NCI-H774 (cell line): ENCODE results near the gene NKPD1.
"Not testable (repeated sequence)": the region's sequence is repeated elsewhere in the genome, so short reads cannot be mapped to it uniquely, and the experiment has no call there.

ENCODE experiments used
- DNase-seq: peaks from one replicate; lab custom pipeline; 2025; lab: John Stamatoyannopoulos, UW

NKPD1 gene

GRCh38 chr19:45139286-45140143 is 21.3 kb downstream of the NKPD1 start:
- no peak for DNase-seq

GRCh38 chr19:45138303-45138751 is 22.5 kb downstream of the NKPD1 start:
- DNase-seq = no peak

DNA sequence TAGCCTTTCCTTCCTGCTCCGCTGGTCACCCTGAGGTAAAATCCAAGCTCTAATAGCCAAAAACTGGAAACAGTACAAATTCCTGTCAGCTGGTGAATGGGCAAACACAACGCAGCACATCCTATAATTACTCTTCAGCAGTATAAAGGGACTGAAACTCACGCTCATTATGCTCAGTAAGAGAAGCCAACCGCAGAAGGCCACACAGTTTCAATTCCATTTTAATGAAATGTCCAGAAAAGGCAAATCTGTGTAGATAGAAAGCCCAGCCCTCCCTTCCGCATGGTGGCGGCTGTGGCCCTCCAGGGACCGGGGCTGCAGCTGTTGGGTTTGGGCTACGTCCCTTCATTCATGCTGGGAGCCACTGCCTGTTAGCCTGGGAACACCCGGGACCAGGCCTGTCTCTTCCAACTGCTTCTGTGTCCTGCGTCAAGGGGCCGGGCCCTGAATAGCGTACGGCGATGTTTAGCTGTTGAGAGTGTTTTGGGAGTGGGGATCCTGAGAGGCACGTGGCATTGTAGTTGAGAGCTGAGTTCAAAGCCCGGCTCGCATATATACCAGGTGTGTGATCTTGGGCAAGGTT is 23.5 kb downstream of the NKPD1 start:
- DNase-seq = no peak

GRCh38 chr19:45136507-45137178 is 24.1 kb downstream of the NKPD1 start:
- DNase-seq = no peak

DNA sequence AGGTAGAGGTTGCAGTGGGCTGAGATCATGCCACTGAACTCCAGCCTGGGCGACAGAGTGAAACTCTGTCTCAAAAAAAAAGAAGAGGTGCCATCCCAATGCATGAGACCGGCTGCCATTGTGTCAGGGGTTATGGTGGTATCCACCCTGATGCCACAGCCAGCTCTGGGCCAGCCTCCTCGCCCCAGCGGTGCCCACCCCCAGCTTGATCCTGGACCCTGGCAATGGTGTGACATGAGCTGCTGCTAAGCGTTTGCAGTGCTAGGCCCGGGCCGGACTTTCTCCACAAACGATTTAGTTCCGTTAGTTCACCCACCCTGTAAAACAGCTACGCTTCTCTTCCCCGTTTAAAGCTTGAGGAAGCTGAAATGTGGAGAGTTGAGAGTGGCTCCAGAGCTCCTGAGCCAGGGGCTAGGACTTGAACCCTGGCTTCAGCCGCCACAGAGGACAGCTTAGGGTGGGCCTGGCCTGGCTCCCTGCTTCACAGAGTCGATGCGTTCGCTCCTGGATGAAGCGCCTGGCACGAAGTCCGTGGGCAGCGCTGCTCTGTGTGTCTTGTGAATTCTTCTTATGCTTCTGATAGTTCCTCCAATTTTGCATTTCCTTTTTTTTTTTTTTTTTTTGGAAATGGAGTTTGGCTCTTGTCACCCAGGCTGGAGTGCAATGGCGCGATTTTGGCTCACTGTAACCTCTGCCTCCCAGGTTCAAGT is 25.5 kb downstream of the NKPD1 start:
- DNase-seq = no peak

DNA sequence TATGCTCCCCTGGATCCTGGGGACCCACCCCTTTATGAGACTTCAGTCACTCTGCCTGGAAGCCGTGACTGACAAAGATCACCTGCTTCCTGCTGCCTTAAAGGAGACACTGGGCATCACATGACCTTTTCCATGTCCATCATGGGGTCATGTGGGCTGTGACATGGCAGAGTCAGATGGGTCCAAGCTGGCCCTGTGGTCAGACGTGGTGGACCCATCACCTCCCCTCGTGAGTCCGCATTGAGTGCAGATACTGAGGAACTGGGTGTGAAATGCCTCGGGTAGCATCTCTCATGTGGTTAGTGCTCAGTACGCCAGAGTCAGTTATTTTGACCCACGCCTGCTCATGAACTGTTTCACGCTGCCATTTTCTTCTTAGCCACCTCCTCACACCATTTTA is 27.1 kb downstream of the NKPD1 start:
- DNase-seq = no peak

- DNase-seq = peak; percentile 86
Measured at GRCh38 chr19:45130888-45131615, 29.7 kb downstream of the NKPD1 start.

GRCh38 chr19:45130236-45130635 is 30.5 kb downstream of the NKPD1 start:
- DNase-seq = no peak

GRCh38 chr19:45128806-45129205 is 32.0 kb downstream of the NKPD1 start:
- no peak for DNase-seq

DNA sequence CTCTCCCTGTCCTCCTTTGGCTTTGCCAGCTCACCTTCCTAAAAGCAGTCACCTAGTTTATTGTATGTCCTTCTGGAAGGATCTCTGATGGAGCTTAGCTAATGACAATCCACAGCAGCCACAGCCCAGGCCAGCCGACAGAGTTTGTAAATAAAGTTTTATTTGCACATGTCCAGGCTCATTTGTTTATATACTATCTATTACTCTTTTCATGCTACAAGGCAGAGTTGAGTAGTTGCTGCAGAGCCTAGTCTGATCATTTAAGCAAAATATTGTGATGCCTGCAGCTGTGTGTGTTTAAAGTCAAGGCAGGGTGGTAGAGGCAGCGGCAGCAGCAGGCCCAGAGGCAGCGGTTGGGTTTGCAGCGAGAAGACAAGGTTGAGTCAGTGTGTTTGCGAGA is 32.6 kb downstream of the NKPD1 start:
- DNase-seq = peak; percentile 19

GRCh38 chr19:45126654-45127053 is 34.1 kb downstream of the NKPD1 start:
- no peak for DNase-seq

DNA sequence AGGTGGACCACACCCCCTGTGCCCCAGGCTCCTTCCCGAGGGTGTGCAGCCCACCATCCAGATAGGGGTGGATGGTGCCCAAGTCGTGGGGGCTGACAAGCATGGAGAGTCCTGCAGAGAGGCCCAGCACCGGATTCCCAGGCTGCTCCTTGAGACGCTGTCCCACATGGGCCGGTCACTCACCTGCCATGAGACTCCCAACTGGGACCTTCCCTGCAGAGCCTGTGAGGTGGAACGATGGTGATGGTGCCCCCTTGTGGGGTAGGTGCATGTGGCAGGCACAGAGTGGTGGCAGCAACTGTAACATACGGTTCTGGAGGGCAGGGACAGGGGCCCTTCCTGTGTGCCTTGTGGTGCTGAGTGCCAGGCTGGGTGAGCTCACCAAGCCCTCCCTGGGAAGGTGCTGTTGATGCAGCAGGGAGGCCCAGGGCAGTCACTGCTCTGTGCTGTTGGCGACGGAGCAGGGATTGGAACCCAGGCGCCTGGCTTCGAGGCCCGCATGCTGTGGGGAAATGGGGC is 34.7 kb downstream of the NKPD1 start:
- peak; percentile 40 for DNase-seq

GRCh38 chr19:45125360-45125759 is 35.4 kb downstream of the NKPD1 start:
- no peak for DNase-seq

GRCh38 chr19:45124021-45124420 is 36.8 kb downstream of the NKPD1 start:
- no peak for DNase-seq

- DNase-seq = no peak
Measured at GRCh38 chr19:45123440-45123850, 37.3 kb downstream of the NKPD1 start.

DNA sequence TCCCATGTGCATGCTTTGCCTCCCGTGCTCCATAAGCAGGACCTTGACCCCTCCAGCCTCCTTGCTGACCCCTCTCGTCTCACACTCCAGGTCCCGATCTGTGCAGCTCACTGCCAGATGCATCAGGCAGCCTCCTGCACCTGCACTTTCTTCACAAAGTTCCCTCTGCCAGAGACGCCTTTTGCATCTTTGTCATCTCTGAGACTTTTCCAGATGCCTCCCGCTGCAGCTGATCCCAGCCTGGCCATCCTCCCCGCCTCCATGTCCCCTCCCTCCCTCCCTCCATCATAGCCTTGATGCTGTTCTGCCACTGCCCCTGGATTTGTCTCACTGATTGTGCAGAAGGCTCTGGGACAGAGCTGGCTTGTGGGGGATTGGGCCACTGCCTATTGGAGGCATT is 38.0 kb downstream of the NKPD1 start:
- no peak for DNase-seq

- no peak for DNase-seq
Measured at GRCh38 chr19:45121827-45122345, 38.9 kb downstream of the NKPD1 start.

DNA sequence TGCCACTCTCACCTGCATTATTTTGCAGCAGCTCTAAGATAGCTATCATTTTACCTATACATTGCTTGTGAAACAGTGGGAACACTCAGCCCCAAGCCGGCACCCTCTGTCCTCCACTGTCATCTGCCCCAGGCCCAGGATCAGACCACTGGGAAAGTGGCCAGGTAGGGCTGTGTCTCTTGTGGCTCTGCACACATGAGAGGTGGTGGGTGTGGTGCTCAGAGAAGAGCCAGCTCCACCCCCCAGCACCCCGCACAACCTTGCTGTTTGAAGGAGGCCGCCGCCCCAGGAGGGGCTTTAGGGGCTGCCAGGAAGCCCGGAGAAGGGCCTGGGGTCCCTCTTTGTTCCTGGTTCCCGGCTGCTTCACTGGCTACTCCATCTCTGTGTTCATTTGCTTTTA is 41.2 kb downstream of the NKPD1 start:
- no peak for DNase-seq

- DNase-seq = not testable (repeated sequence)
Measured at GRCh38 chr19:45118591-45119355, 42.0 kb downstream of the NKPD1 start.

- no peak for DNase-seq
Measured at GRCh38 chr19:45118106-45118505, 42.7 kb downstream of the NKPD1 start.
